HEK293 (cell line): ENCODE results near the gene TCIRG1.

ENCODE experiments used
- CTCF ChIA-PET: fragments of 350-600 bp; formaldehyde crosslinking; extraction: SDS; loops from one replicate; lab custom pipeline; 2021; ENCODE audit warnings: antibody characterized with exemption; lab: Yijun Ruan, JAX
- POLR2A ChIA-PET: fragments of 300-600 bp; formaldehyde crosslinking; extraction: SDS; loops from one replicate; lab custom pipeline; 2020; ENCODE audit warnings: antibody characterized with exemption, inconsistent platforms; lab: Yijun Ruan, JAX
- H3K27ac ChIP-seq: fragments of 200-500 bp; sonication (Bioruptor generic); 2 replicates; pipeline ENCODE4 v1.5.1; 2014; ENCODE audit warnings: low read depth, low read length, control low read depth, inconsistent platforms; ENCODE audit errors: extremely low read depth
- H3K36me3 ChIP-seq, 2 experiments: fragments of 200-500 bp in 1 of 2; sonication (Bioruptor generic) in 1 of 2; 1 replicate in 1 of 2; 2 replicates in 1 of 2; pipeline ENCODE4 v1.5.1; 2014 to 2017; ENCODE audit warnings: inconsistent platforms in 2 of 2, low read length in 2 of 2; ENCODE audit not compliant: control insufficient read depth in 2 of 2, insufficient read depth in 1 of 2
- H3K4me1 ChIP-seq: fragments of 200-500 bp; sonication (Bioruptor generic); 2 replicates; pipeline ENCODE4 v1.5.1; 2014; ENCODE audit warnings: mild to moderate bottlenecking, low read length, inconsistent platforms; ENCODE audit not compliant: control insufficient read depth, insufficient read depth
- H3K4me3 ChIP-seq: 2 replicates; pipeline ENCODE4 v1.5.1; 2011; ENCODE audit warnings: low read depth, mild to moderate bottlenecking, control low read depth, low read length, moderate library complexity
- H3K9me3 ChIP-seq: fragments of 200-500 bp; sonication (Bioruptor generic); 2 replicates; pipeline ENCODE4 v1.5.1; 2014; ENCODE audit warnings: low read depth, low read length, inconsistent platforms; ENCODE audit not compliant: control insufficient read depth, insufficient read depth
- EGR2 ChIP-seq: fragments of 450-650 bp; formaldehyde crosslinking; IDR thresholded peaks from 2 replicates; pipeline ENCODE4 v1.5.1; 2016; ENCODE audit warnings: low read depth, missing biosample characterization, missing genetic modification characterization
- GLIS2 ChIP-seq: fragments of 450-650 bp; formaldehyde crosslinking; IDR thresholded peaks from 2 replicates; pipeline ENCODE4 v1.5.1; 2016; ENCODE audit warnings: missing biosample characterization, missing genetic modification characterization
- HIC1 ChIP-seq: fragments of 450-650 bp; formaldehyde crosslinking; IDR thresholded peaks from 2 replicates; pipeline ENCODE4 v1.5.1; 2016; ENCODE audit warnings: missing biosample characterization, missing genetic modification characterization
- INSM2 ChIP-seq: fragments of 450-650 bp; formaldehyde crosslinking; IDR thresholded peaks from 2 replicates; pipeline ENCODE4 v1.5.1; 2016; ENCODE audit warnings: missing biosample characterization, missing genetic modification characterization
- KLF10 ChIP-seq: fragments of 450-650 bp; IDR thresholded peaks from 2 replicates; pipeline ENCODE4 v1.5.1; 2018; ENCODE audit warnings: missing biosample characterization, mild to moderate bottlenecking, missing genetic modification characterization
- MZF1 ChIP-seq: fragments of 450-650 bp; formaldehyde crosslinking; IDR thresholded peaks from 2 replicates; pipeline ENCODE4 v1.5.1; 2017; ENCODE audit warnings: missing biosample characterization, missing genetic modification characterization, borderline replicate concordance
- SP2 ChIP-seq: fragments of 450-650 bp; formaldehyde crosslinking; IDR thresholded peaks from 2 replicates; pipeline ENCODE4 v1.5.1; 2016; ENCODE audit warnings: missing biosample characterization, missing genetic modification characterization
- YY2 ChIP-seq: fragments of 450-650 bp; formaldehyde crosslinking; IDR thresholded peaks from 2 replicates; pipeline ENCODE4 v1.5.1; 2016; ENCODE audit warnings: missing biosample characterization, missing genetic modification characterization
- ZBTB1 ChIP-seq: fragments of 450-650 bp; formaldehyde crosslinking; IDR thresholded peaks from 2 replicates; pipeline ENCODE4 v1.5.1; 2016; ENCODE audit warnings: missing biosample characterization, missing genetic modification characterization
- ZFHX2 ChIP-seq: fragments of 450-650 bp; formaldehyde crosslinking; conservative IDR thresholded peaks from 2 replicates; pipeline ENCODE4 v1.5.1; 2016; ENCODE audit warnings: missing biosample characterization, missing genetic modification characterization
- ZIC2 ChIP-seq: fragments of 450-650 bp; formaldehyde crosslinking; IDR thresholded peaks from 2 replicates; pipeline ENCODE4 v1.5.1; 2016; ENCODE audit warnings: missing biosample characterization, missing genetic modification characterization
- ZNF140 ChIP-seq: fragments of 450-650 bp; formaldehyde crosslinking; IDR thresholded peaks from 2 replicates; pipeline ENCODE4 v1.5.1; 2016; ENCODE audit warnings: missing biosample characterization, missing genetic modification characterization
- ZNF146 ChIP-seq: fragments of 450-650 bp; formaldehyde crosslinking; IDR thresholded peaks from 2 replicates; pipeline ENCODE4 v1.5.1; 2016; ENCODE audit warnings: missing biosample characterization, missing genetic modification characterization
- ZNF174 ChIP-seq: fragments of 450-650 bp; formaldehyde crosslinking; IDR thresholded peaks from 2 replicates; pipeline ENCODE4 v1.5.0; 2017; ENCODE audit warnings: missing biosample characterization, mild to moderate bottlenecking, missing genetic modification characterization
- ZNF221 ChIP-seq: fragments of 450-650 bp; formaldehyde crosslinking; IDR thresholded peaks from 2 replicates; pipeline ENCODE4 v1.5.1; 2017; ENCODE audit warnings: missing biosample characterization, missing genetic modification characterization, borderline replicate concordance
- ZNF266 ChIP-seq: fragments of 450-650 bp; formaldehyde crosslinking; IDR thresholded peaks from 2 replicates; pipeline ENCODE4 v1.5.1; 2016; ENCODE audit warnings: missing biosample characterization, missing genetic modification characterization, low read depth
- ZNF292 ChIP-seq: fragments of 450-650 bp; formaldehyde crosslinking; IDR thresholded peaks from 2 replicates; pipeline ENCODE4 v1.5.1; 2016; ENCODE audit warnings: low read depth, missing biosample characterization, missing genetic modification characterization, borderline replicate concordance
- ZNF335 ChIP-seq: fragments of 450-650 bp; formaldehyde crosslinking; conservative IDR thresholded peaks from 2 replicates; pipeline ENCODE4 v1.5.1; 2016; ENCODE audit warnings: missing biosample characterization, missing genetic modification characterization
- ZNF366 ChIP-seq: fragments of 450-650 bp; formaldehyde crosslinking; conservative IDR thresholded peaks from 2 replicates; pipeline ENCODE4 v1.5.1; 2016; ENCODE audit warnings: missing biosample characterization, missing genetic modification characterization
- ZNF391 ChIP-seq: fragments of 450-650 bp; formaldehyde crosslinking; IDR thresholded peaks from 2 replicates; pipeline ENCODE4 v1.5.1; 2016; ENCODE audit warnings: low read depth, missing biosample characterization, missing genetic modification characterization, borderline replicate concordance
- ZNF404 ChIP-seq: fragments of 450-650 bp; formaldehyde crosslinking; IDR thresholded peaks from 2 replicates; pipeline ENCODE4 v1.5.1; 2017; ENCODE audit warnings: missing biosample characterization, missing genetic modification characterization
- ZNF514 ChIP-seq: fragments of 450-650 bp; formaldehyde crosslinking; IDR thresholded peaks from 2 replicates; pipeline ENCODE4 v1.5.1; 2016; ENCODE audit warnings: missing biosample characterization, missing genetic modification characterization
- ZNF585B ChIP-seq: fragments of 450-650 bp; formaldehyde crosslinking; IDR thresholded peaks from 2 replicates; pipeline ENCODE4 v1.5.1; 2016; ENCODE audit warnings: missing biosample characterization, missing genetic modification characterization
- ZNF596 ChIP-seq: fragments of 450-650 bp; IDR thresholded peaks from 2 replicates; pipeline ENCODE4 v1.5.0; 2018; ENCODE audit warnings: missing biosample characterization, mild to moderate bottlenecking, missing genetic modification characterization, moderate library complexity
- ZNF792 ChIP-seq: fragments of 450-650 bp; formaldehyde crosslinking; IDR thresholded peaks from 2 replicates; pipeline ENCODE4 v1.5.1; 2016; ENCODE audit warnings: missing biosample characterization, missing genetic modification characterization

TCIRG1 gene

GRCh38 chr11:68040101-68040956, 1.5 kb downstream of the TCIRG1 start (continued):
- no peak for TF ChIP-seq ZNF585B
- TF ChIP-seq SP2 (tag by site-specific recombination): peak; percentile 33; the same call in 1 of the 2 replicates
- TF ChIP-seq ZNF596 (tag by site-specific recombination): no peak
- 0 out of 2 replicates have a peak, but pooled peaks have one; percentile 19 for TF ChIP-seq ZNF366 (tag by site-specific recombination)
- no peak for TF ChIP-seq INSM2 (tag by site-specific recombination)
- no peak for TF ChIP-seq ZNF391
- TF ChIP-seq ZIC2 (tag by site-specific recombination): peak; percentile 77

GRCh38 chr11:68040957-68041591, 2.2 kb downstream of the TCIRG1 start:
- Histone ChIP-seq H3K4me3 (no peak overlapping the region), H3K4me1 (no peaks in the 10 kb centered on the region), H3K27ac (no peak overlapping the region), H3K9me3 (no peaks in the 10 kb centered on the region), H3K36me3 (peaks cover 0 to 16% of the 10 kb centered on the region in 2 experiments; a peak in 1 of 3 replicates)
- TF ChIP-seq ZNF146 (tag by site-specific recombination) (no peak), ZNF292 (tag by site-specific recombination) (no peak), ZNF174 (tag by site-specific recombination) (no peak), ZFHX2 (tag by site-specific recombination) (peak; percentile 84), ZBTB1 (tag by site-specific recombination) (no peak), ZNF514 (tag by site-specific recombination) (no peak), ZNF792 (tag by site-specific recombination) (no peak), ZNF140 (no peak), YY2 (tag by site-specific recombination) (no peak), GLIS2 (0 out of 2 replicates have a peak, but pooled peaks have one; percentile 28), MZF1 (tag by site-specific recombination) (no peak), ZNF266 (tag by site-specific recombination) (no peak), EGR2 (peak; percentile 83)
- CTCF ChIA-PET: interaction anchor here (0.6 to 1.1 kb wide), 3 partner anchors 168 to 1259 kb away, joined by 3 to 4 read pairs (median 3); no protein-coding TSS in a partner anchor
- POLR2A ChIA-PET: interaction anchor here (1.2 kb wide), 1 partner anchor 16 kb away, joined by 4 read pairs; no protein-coding TSS in a partner anchor

- H3K27ac ChIP-seq: no peak overlapping the region
- H3K36me3 ChIP-seq: peaks cover 0 to 10% of the 10 kb centered on the region in 2 experiments; a peak in 1 of 3 replicates
- CTCF ChIA-PET: interaction anchor here (0.6 kb wide), 2 partner anchors 428 to 1260 kb away, joined by 3 to 4 read pairs; no protein-coding TSS in a partner anchor
- no peaks in the 10 kb centered on the region for H3K9me3 ChIP-seq
- POLR2A ChIA-PET: no interaction called here
- no peak overlapping the region for H3K4me3 ChIP-seq
- TF ChIP-seq ZNF404 (tag by site-specific recombination) (no peak), ZBTB1 (tag by site-specific recombination) (no peak), HIC1 (tag by site-specific recombination) (no peak), ZNF335 (tag by site-specific recombination) (no peak), ZNF221 (no peak), KLF10 (no peak)
- TF ChIP-seq, all 188 proteins: peak for 0
- no peaks in the 10 kb centered on the region for H3K4me1 ChIP-seq
Measured at GRCh38 chr11:68041617-68042218, 2.9 kb downstream of the TCIRG1 start.
